ENCODE measurements around the gene ZC3H15.

ZC3H15 gene

GRCh38 chr2:186543561-186544131, 57.6 kb downstream of the ZC3H15 start:
- no peak for DNase-seq (ENCODE audit: low spot score)

DNA sequence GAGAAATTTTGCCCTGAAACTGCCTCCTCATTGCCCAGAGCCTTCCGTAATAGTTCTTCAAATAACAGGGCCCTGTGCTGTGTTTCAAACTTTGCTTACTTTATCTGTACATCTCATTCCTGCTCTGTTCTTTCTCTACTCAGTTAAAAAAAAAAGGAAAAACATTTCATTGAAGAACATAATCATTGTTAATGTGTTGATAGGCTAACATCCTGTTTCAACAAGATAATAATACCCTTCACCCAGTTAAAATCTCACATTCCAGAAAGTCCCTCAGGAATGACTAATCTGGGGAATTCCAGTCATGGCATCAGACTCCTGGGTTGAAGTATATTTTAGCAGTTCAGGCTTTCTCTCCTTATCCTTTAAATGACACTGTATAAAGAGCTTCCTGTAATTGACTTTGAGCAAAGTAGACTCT, 58.2 kb downstream of the ZC3H15 start:
- no peak for DNase-seq (ENCODE audit: low spot score)

DNA sequence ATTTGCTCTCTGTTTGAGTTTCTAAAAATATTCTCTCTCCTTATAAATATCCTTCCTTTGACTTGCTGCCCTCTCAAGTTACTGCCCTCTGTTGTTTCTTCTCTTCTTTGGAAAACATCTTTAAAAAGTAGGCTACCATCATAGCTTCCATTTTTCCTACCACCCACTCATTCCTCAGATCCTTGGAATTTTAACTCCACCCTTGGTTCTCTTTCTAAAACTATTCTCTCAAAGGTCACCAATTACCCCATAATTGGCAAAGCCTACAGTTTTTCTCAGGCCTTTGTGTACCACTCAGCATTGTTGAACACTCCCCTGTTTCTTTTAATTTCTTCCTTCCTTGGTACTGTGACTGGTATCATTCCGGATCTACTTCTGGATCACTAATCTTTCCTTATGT, 60.8 kb downstream of the ZC3H15 start:
- DNase-seq (ENCODE audit: low spot score): no peak

- no peak for DNase-seq (ENCODE audit: low spot score)
Measured at GRCh38 chr2:186551323-186552050, 65.4 kb downstream of the ZC3H15 start.

- DNase-seq (ENCODE audit: low spot score): no peak
Measured at GRCh38 chr2:186554429-186554828, 68.4 kb downstream of the ZC3H15 start.

GRCh38 chr2:186554850-186555671, 69.0 kb downstream of the ZC3H15 start:
- no peak for DNase-seq (ENCODE audit: low spot score)

GRCh38 chr2:186558512-186559276, 72.6 kb downstream of the ZC3H15 start:
- DNase-seq (ENCODE audit: low spot score): no peak
